Measurements from ENCODE around the gene MAD1L1. TPM values are rescaled to one million over a fixed set of nuclear protein-coding genes. Genes with fewer than 3 reads are reported as not detected.
A peak's percentile ranks its signal among the peaks of the same experiment; 100 is the strongest.

MAD1L1 gene
- total and polyA plus RNA-seq, 2 of the 13 experiments (the other 11 are each of a cell fraction or from before 2014, with no cell fraction given) = 17.4 to 64.7 TPM

- TF ChIP-seq, protein P1, sequence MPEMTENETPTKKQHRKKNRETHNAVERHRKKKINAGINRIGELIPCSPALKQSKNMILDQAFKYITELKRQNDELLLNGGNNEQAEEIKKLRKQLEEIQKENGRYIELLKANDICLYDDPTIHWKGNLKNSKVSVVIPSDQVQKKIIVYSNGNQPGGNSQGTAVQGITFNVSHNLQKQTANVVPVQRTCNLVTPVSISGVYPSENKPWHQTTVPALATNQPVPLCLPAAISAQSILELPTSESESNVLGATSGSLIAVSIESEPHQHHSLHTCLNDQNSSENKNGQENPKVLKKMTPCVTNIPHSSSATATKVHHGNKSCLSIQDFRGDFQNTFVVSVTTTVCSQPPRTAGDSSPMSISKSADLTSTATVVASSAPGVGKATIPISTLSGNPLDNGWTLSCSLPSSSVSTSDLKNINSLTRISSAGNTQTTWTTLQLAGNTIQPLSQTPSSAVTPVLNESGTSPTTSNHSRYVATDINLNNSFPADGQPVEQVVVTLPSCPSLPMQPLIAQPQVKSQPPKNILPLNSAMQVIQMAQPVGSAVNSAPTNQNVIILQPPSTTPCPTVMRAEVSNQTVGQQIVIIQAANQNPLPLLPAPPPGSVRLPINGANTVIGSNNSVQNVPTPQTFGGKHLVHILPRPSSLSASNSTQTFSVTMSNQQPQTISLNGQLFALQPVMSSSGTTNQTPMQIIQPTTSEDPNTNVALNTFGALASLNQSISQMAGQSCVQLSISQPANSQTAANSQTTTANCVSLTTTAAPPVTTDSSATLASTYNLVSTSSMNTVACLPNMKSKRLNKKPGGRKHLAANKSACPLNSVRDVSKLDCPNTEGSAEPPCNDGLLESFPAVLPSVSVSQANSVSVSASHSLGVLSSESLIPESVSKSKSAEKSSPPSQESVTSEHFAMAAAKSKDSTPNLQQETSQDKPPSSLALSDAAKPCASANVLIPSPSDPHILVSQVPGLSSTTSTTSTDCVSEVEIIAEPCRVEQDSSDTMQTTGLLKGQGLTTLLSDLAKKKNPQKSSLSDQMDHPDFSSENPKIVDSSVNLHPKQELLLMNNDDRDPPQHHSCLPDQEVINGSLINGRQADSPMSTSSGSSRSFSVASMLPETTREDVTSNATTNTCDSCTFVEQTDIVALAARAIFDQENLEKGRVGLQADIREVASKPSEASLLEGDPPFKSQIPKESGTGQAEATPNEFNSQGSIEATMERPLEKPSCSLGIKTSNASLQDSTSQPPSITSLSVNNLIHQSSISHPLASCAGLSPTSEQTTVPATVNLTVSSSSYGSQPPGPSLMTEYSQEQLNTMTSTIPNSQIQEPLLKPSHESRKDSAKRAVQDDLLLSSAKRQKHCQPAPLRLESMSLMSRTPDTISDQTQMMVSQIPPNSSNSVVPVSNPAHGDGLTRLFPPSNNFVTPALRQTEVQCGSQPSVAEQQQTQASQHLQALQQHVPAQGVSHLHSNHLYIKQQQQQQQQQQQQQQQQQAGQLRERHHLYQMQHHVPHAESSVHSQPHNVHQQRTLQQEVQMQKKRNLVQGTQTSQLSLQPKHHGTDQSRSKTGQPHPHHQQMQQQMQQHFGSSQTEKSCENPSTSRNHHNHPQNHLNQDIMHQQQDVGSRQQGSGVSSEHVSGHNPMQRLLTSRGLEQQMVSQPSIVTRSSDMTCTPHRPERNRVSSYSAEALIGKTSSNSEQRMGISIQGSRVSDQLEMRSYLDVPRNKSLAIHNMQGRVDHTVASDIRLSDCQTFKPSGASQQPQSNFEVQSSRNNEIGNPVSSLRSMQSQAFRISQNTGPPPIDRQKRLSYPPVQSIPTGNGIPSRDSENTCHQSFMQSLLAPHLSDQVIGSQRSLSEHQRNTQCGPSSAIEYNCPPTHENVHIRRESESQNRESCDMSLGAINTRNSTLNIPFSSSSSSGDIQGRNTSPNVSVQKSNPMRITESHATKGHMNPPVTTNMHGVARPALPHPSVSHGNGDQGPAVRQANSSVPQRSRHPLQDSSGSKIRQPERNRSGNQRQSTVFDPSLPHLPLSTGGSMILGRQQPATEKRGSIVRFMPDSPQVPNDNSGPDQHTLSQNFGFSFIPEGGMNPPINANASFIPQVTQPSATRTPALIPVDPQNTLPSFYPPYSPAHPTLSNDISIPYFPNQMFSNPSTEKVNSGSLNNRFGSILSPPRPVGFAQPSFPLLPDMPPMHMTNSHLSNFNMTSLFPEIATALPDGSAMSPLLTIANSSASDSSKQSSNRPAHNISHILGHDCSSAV (CRISPR knock-in tag; IDR thresholded peaks at IDR 0.05; ENCODE audit: borderline replicate concordance) = no peak
- TF ChIP-seq ZNF274 (CRISPR knock-in tag; IDR thresholded peaks at IDR 0.05) = 0 out of 2 replicates have a peak, but pooled peaks have one; percentile 29
- TF ChIP-seq, protein P2, sequence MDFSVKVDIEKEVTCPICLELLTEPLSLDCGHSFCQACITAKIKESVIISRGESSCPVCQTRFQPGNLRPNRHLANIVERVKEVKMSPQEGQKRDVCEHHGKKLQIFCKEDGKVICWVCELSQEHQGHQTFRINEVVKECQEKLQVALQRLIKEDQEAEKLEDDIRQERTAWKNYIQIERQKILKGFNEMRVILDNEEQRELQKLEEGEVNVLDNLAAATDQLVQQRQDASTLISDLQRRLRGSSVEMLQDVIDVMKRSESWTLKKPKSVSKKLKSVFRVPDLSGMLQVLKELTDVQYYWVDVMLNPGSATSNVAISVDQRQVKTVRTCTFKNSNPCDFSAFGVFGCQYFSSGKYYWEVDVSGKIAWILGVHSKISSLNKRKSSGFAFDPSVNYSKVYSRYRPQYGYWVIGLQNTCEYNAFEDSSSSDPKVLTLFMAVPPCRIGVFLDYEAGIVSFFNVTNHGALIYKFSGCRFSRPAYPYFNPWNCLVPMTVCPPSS (IDR thresholded peaks at IDR 0.05) = no peak
- TF ChIP-seq ZNF547 (CRISPR knock-in tag; IDR thresholded peaks at IDR 0.05) = no peak
- TF ChIP-seq ZNF232 (CRISPR knock-in tag; IDR thresholded peaks at IDR 0.05; ENCODE audit: borderline replicate concordance) = no peak
- peak; percentile 41; the same call in 1 of the 2 replicates for TF ChIP-seq ZMYM3 (CRISPR knock-in tag; IDR thresholded peaks at IDR 0.05)
- TF ChIP-seq ZNF367 (CRISPR knock-in tag; IDR thresholded peaks at IDR 0.05; ENCODE audit: borderline replicate concordance) = no peak
- no peak for TF ChIP-seq ZNF143 (CRISPR knock-in tag; IDR thresholded peaks at IDR 0.05)
- TF ChIP-seq POLR2AphosphoS5 (IDR thresholded peaks at IDR 0.05; ENCODE audit: low read depth, low read length) = no peak
- TF ChIP-seq HOMEZ (CRISPR knock-in tag; IDR thresholded peaks at IDR 0.05; ENCODE audit: low read depth) = no peak
- TF ChIP-seq TBL1XR1 (IDR thresholded peaks at IDR 0.05; ENCODE audit: borderline replicate concordance, low read length, partially characterized antibody) = no peak
- TF ChIP-seq, protein P3, sequence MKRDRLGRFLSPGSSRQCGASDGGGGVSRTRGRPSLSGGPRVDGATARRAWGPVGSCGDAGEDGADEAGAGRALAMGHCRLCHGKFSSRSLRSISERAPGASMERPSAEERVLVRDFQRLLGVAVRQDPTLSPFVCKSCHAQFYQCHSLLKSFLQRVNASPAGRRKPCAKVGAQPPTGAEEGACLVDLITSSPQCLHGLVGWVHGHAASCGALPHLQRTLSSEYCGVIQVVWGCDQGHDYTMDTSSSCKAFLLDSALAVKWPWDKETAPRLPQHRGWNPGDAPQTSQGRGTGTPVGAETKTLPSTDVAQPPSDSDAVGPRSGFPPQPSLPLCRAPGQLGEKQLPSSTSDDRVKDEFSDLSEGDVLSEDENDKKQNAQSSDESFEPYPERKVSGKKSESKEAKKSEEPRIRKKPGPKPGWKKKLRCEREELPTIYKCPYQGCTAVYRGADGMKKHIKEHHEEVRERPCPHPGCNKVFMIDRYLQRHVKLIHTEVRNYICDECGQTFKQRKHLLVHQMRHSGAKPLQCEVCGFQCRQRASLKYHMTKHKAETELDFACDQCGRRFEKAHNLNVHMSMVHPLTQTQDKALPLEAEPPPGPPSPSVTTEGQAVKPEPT (CRISPR knock-in tag; IDR thresholded peaks at IDR 0.05; ENCODE audit: low read depth) = no peak
- TF ChIP-seq CC2D1A (CRISPR knock-in tag; IDR thresholded peaks at IDR 0.05) = no peak
- TF ChIP-seq ZNF75D (CRISPR knock-in tag; IDR thresholded peaks at IDR 0.05; ENCODE audit: borderline replicate concordance) = no peak
- TF ChIP-seq MTF2 (CRISPR knock-in tag; IDR thresholded peaks at IDR 0.05; ENCODE audit: borderline replicate concordance) = no peak
- no peak for TF ChIP-seq NFE2 (CRISPR knock-in tag; IDR thresholded peaks at IDR 0.05)
Measured at GRCh38 chr7:1842321-1843221, 390.2 kb downstream of the MAD1L1 start (continued).

All from HepG2 (cell line).